ENCODE measurements around the gene SGCG.

DNA sequence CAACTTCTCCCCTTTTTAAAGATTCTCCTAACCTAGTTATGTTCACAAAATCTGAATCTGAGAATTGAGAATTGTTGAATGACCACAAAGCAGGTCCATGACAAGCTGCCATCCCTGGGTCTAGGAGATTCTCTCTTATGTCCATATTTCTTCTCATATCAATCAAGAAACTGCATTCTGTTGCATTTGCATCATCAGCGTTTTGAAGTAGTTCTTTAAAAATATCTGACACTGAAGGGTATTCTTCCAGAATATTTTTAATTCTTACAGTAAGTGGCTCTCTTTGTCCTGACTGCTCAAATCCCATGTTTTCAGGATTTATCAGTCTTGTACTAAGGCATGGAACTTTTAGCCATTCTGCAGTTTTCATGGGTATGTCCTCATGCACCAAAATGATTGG, 158.4 kb downstream of the SGCG start:
- TF ChIP-seq FOXP2 (optimal IDR thresholded peaks at IDR 0.05; ENCODE audit: control extremely low read depth, extremely low read length, insufficient read depth) (no peak), EZH2 (IDR thresholded peaks at IDR 0.05) (no peak)
